Stimulated activated CD8-positive, alpha-beta memory T cell treated with anti-CD3 and anti-CD28 coated beads, Interleukin-2, amount 100 ng/mL, for 1 hour (primary cell): ENCODE results near the gene GDI1.

Experiments
- DNase-seq, 2 donors: peaks; one replicate each; pipeline ENCODE4 v3.0.0-alpha.2; 2020; ENCODE audit warnings: low read depth in 2 of 2

GDI1 gene

DNA sequence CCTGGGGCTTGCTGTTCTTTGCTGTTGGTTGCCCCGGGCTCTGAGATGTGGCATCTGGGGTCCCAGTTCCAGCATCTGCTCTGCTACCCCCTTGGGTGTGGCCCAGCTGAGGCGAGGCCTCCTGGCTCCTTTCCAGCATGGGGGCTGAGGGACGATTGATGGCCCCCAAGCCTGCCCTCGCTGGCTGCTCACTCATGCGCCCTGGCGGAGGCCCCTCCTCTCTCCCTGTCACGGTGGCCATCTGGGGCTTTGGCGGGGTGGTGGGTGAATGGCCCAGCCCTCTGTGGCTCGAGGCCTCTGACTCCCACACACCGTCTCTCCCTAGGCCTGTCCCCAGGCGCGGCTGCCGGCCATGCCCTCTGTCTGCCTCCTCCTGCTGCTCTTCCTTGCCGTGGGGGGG lies 22.9 kb downstream of the GDI1 start:
- no peak for DNase-seq

DNA sequence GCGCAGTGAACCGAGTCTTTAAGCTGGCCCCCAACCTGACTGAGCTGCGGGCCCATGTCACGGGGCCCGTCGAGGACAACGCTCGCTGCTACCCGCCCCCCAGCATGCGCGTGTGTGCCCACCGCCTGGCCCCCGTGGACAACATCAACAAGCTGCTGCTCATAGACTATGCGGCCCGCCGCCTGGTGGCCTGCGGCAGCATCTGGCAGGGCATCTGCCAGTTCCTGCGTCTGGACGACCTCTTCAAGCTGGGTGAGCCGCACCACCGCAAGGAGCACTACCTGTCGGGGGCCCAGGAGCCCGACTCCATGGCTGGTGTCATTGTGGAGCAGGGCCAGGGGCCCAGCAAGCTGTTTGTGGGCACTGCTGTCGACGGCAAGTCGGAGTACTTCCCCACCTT lies 23.4 kb downstream of the GDI1 start:
- no peak for DNase-seq

DNA sequence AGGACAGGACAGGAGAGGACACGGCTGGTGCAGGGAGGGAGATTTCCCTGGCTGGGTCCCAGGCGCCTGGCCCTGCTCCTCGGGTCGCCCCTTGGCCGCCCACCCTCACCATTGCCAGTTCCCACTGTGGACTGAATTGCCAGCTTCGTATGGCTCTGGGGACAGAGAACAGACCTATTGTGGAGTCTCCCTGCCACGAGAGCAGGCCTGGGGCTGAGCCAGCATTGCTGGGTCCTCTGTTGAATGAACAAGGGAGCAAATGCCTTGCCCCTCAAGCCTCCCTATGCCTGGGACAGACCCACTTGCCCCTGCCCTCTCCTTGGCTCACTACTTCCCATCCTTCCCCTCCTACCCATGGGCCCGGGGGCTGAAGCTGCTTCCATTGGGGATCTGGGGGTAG lies 25.4 kb downstream of the GDI1 start:
- DNase-seq = no peak

DNA sequence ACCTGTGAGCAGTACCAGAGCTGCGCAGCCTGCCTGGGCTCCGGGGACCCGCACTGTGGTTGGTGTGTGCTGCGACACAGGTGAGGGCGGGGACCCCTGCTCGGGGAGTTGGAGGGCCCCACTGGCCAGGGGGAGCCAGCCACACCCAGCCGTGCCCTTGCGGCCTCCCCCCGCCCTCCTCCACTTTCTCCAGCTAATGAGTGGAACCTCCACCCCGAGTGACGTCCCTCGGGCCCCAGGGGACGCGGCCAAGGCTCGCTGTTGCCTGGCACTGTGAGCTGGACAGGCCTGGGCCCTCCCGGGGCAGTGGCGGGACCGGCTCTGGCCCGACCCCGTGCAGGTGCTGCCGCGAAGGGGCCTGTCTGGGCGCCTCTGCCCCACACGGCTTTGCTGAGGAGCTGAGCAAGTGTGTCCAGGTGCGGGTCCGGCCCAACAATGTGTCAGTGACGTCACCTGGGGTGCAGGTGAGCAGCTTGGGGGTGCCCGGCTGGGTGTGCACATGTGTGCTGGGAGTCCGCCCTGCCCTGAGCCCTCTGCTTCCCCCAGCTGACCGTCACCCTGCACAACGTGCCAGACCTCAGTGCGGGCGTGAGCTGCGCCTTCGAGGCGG lies 26.8 kb downstream of the GDI1 start:
- no peak for DNase-seq

DNA sequence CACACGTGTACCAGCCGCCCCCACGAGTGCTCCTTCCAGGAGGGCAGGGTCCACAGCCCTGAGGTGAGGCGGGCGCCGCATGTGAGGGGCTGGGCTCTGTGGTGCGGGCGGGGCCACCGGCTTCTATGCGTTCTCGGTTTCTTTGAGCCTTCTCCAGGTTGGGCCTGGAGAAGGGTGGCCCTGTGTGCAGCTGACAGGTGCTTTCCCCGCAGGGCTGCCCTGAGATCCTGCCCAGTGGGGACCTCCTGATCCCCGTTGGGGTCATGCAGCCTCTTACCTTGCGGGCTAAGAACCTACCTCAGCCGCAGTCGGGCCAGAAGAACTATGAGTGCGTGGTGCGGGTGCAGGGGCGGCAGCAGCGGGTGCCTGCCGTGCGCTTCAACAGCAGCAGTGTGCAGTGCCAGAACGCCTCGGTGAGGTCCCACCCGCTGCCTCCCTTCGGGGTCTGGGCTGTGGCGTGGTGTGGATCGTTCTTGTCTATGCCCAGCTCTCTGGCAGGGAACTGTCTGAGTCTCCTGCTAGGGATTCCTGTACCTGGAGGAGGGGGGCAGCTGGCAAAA lies 27.9 kb downstream of the GDI1 start:
- no peak for DNase-seq

DNA sequence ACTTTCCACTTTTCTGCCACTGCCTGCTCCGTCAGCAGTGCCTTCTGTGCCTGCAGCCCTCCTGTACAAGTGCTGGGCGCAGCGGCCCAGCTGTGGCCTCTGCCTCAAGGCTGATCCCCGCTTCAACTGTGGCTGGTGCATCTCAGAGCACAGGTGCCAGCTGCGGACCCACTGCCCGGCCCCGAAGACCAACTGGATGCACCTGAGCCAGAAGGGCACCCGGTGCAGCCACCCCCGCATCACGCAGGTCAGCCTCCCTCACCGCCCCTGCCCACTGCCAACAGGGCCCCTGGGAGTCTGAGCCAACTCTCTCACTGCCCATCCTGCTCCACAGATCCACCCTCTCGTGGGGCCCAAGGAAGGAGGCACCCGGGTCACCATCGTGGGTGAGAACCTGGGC lies 28.6 kb downstream of the GDI1 start:
- DNase-seq = no peak

DNA sequence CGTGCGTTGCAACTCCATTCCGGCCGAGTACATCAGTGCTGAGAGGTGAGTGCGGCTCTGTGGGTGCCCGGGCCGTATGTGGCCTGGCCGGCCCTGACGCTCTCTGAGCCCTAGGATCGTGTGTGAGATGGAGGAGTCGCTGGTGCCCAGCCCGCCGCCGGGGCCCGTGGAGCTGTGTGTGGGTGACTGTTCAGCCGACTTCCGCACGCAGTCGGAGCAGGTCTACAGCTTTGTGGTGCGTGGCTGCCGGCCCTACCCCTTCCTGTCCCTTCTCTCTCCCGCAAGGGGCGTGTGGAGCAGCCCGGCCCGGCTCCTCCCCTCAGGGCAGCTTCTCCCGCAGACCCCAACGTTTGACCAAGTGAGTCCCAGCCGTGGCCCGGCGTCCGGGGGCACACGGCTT lies 29.1 kb downstream of the GDI1 start:
- DNase-seq = no peak

DNA sequence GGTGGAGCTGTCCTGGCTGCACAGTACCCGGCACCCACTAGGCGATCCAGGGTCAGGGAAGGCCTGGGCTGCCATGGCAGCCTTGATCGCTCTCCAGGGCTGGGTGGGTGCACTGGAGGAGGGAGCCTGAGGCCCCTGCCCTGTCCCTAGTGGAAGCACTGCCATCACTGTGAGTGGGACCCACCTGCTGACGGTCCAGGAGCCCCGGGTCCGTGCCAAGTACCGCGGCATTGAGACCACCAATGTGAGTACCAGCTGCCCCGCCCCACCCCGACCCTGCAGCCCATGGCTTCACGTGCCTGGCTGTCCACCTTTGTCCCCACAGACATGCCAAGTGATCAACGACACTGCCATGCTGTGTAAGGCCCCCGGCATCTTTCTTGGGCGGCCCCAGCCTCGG lies 30.0 kb downstream of the GDI1 start:
- DNase-seq = no peak

DNA sequence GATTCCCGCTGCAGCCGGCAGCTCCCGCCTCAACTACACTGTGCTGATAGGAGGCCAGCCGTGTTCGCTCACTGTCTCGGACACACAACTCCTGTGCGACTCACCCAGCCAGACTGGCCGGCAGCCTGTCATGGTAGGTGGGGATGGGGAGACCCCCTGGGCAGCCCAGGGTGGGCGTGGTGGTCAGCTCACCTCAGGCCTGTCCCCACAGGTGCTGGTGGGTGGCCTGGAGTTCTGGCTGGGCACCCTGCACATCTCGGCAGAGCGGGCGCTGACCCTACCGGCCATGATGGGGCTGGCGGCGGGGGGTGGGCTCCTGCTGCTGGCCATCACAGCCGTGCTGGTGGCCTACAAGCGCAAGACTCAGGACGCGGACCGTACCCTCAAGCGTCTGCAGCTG lies 30.6 kb downstream of the GDI1 start:
- DNase-seq = no peak

DNA sequence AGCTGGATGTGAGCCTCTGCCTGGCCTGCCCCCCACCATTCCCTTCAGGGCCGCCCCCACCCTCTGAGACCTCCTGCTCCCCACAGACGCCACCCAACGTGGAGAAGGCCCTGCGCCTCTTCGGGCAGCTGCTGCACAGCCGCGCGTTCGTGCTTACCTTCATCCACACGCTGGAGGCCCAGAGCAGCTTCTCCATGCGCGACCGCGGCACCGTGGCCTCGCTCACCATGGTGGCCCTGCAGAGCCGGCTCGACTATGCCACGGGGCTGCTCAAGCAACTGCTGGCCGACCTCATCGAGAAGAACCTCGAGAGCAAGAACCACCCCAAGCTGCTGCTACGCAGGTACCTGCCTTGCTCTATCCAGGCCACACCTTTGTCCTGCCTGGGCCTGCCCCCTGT lies 31.3 kb downstream of the GDI1 start:
- no peak for DNase-seq

DNA sequence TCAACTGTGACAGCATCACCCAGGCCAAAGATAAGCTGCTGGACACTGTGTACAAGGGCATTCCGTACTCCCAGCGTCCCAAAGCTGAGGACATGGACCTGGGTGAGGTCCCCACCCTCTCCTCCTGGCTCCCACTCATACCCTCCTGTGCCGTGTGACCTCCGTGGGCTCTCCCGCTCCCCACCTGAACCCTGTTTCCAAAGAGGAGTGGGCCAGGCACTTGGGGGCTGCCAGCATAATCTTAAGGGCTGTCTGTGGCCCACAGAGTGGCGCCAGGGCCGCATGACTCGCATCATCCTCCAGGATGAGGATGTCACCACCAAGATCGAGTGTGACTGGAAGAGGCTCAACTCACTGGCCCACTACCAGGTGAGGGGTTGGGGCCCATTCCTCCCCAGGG lies 32.2 kb downstream of the GDI1 start:
- no peak for DNase-seq

DNA sequence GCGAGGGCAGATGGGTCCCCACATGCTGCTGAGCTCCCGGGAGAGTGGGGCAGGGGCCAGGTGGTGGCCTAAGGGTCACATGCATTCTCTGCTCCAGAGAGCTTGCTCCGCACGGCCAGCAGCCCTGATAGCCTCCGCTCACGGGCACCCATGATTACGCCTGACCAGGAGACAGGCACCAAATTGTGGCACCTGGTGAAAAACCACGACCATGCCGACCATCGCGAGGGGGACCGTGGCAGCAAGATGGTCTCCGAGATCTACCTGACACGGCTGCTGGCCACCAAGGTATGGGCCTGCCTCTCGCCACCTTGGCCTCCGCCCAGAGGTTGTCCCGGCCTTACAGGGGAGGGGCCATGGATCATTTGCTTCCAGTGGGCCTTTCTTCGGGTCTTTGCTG lies 32.9 kb downstream of the GDI1 start:
- no peak for DNase-seq

DNA sequence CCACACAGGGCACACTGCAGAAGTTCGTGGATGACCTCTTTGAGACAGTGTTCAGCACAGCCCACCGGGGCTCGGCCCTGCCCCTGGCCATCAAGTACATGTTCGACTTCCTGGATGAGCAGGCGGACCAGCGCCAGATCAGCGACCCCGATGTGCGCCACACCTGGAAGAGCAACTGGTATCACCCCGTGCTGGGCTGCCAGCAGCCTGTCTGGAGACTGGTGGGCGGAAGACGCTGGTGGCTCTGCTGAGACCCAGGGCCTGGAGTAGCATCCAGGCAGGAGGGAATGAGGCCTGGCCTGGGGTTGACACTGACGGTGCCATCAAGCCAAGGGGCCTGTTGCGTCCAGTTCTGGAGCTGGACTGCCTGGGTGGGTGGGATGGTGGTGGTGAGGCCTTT lies 33.5 kb downstream of the GDI1 start:
- no peak for DNase-seq

DNA sequence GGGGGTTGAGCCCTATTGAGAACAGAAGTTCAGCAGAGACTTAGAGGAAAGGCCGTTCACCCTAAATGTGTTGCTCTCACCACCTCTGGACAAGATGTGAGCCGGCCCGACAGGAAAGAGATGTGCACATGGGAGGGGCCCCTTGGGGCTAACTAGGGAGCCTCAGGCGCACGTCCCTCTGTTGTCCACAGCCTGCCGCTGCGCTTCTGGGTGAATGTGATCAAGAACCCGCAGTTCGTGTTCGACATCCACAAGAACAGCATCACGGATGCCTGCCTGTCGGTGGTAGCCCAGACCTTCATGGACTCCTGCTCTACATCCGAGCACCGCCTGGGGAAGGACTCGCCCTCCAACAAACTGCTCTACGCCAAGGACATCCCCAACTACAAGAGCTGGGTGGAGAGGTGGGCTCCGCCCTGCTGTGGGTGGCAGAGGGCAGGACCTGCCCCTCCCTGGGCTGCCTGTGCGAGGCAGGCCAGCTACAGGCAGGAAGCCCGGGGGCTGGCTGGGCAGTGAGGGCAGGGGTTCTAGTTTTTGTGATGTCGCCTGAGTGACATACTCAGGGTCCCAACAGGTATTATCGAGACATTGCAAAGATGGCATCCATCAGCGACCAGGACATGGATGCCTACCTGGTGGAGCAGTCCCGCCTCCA lies 34.1 kb downstream of the GDI1 start:
- no peak for DNase-seq

DNA sequence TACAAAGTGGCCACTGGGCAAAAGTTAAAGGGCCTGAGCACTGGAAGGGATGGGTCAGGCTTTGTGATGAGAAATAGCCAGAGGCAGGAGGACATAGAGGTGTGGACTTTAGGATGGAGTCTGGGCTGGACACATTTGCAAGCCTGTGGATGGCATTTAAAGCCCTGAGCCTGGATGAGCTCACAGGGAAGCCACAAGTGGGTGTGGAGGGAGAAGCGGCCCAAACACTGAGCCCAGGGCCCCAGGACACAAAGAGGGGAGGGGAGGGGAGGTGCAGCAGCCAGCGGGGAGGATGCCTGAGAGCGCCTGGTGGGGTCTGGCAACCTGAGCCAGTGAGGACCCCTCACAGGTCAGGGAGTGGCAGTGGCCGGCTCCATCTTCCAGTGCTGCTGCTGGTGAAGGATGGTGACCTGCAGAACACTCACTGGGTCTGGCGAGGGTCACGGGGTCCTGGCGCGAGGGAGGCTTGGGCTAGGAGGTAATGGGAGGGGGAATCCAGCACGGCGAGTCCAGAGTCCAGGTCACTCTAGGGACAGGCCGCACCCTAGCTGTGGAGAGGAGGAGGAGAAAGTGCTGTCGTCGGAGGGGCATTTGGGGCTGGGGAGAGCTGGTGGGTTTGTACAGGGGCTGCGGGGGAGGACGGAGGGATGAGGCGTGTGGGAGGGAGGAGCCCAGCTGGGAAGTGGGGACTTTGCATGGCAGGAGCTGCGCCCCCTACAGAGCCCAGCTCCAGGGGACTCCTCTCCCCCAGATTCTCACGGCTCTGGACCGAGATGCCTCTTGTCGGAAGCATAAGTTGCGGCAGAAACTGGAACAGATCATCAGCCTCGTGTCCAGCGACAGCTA lies 35.1 kb downstream of the GDI1 start:
- DNase-seq = no peak

DNA sequence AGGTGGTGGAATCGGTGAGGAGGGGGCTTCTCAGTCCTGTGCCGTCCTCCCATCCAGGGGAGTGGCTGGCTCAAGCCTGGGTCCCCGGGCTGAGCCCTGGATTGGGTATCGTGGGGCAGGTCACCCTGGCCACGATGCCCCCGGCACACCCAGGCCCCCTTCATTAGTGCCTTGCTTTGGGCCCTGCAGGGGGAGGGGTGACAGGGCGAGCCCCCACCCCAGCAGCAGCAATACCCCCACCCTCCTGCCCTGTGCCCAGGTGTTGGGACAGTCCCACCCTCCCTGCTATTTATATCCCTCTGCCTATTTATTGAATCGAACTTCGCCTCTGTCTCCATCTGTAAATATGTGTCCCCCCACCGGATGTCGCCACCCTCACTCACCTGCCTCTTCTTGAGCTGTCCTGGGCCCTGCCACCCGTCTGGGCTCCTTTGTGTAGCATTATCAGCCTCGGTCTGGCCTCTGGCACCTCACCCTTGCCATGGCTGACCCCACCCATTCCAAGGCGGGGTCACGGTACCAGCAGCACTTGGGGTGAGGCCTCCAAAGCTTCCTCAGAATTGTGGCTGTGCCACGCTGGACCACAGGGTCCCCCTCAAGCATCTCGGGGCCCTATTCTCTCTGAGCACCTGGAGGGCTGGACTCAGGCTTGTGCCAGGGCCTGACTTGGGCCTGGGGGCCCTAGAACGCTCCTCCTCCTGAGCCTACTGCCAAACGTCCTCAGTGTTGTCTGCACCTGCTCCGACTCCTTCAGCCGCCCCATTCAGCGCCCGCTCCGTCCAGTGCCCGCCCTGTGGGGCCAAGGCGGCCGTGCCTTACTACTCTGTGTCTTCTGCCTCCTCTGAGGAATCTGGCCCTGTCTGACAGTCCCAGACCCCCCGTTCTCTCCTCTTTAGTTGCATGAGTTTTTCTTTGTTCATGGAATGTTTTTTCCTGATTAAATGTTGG lies 36.0 kb downstream of the GDI1 start:
- DNase-seq = no peak

DNA sequence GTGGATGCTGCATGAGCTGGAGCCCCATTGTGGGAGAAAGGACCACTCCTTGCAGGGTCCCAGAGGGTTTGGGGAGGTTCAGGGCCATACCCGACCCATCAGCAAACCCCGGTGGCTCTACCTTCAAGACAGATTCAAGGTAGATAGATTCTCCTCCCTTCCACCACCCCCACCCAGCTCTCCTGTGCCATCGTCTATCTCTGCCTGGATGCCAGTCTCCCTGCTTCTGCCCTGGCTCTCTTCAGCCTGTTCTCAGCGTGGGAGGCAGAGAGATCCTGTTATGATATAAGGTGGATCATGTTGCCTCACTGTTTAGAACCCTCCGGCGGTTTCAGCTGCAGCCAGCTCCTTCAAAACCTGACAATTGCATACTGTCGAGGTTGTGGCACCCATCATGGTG lies 36.7 kb downstream of the GDI1 start:
- DNase-seq = no peak

DNA sequence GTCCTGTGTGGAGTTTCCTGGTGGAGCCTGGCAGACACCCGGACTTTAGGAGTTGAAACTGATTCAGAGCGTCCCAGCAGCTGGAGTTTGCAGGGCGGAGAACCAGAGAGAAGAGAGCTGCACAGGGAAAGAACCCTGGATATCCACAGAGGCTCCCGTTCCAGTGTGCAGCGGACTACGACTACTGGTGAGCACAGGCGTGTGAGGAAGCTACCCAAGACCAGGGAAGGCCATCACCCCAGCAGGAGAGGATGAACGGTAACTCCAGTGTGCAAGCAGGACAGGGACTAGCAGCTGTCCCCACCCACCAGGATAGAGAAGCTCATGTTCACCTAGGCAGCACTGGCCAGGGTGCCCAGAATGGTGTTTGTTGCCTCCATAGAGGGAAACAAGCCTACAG lies 39.9 kb downstream of the GDI1 start:
- no peak for DNase-seq

DNA sequence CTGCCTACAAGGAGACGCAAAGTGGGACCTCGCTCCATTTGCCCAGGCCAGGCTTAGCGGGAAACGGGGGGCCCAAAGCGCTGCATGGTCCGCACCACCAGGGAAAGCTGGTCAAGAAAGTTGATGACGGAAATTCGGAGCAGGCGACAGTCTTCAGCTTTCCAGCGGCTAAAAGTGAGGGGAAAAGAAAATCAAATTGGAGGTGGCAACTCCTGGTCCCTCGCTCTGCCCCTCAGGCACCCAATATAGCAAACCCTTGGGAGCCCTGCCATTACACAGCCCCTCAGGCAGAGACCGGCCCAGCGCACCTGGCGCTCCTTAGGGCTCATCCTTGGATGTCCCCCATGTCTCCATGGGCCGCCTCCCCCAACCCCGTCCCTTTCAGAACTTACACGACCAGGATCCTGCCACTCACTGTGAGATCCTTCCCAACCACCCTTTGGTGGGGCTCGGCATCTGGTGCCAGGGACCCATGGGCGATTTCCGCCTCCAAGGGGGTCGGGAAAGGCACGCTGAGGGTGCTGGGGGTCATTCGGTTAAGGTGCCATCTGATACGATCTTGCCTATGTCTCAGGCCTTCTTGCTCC lies 41.0 kb downstream of the GDI1 start:
- no peak for DNase-seq

DNA sequence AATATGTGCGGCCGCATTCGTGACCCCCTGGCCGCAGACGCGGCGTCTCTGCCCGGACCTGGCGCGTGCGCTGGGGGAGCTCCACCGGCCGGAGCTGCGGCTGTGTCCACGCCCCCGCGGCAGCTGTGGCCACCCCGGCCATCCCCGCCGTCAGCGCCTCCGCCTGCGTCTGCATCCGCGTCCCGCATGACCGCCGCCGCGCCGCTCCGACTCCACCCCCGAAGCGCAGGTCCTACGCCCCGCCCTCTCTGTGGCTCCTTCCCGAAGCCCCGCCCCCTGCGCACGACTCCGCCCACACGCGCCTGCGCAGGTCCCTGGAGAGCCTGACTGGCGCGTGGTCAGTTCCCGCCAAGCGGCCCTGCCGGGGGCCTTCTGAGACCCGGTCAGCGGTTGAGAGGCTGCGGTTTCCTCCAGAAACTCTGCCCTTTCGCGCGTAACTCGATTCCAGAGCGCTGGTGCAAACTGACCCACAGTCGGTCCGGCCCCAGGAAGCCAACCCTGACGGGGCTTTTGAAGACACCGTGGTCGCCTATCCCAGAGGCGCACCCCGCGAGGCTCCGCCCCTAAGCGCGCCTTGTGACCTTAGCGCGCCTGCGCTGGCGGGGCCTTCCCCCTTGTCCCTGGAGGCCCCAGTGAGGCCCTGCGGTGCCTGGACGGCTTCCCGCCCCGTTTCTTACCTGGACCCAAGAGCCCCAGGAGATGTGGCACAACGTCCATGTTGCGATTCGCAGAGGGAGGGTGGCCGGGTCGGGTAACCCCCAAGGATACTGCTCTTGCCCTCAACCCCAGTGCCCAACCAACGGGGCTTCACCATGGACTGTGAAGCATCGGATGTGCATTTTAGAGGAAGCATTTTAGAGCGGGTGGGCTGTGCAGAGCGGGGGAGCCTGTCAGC lies 42.0 kb downstream of the GDI1 start, which contains the start of gene LAGE3:
LAGE3 (minus strand) TSS at position 554 of the 895 bp plus-strand sequence; CDS start at position 188, 366 bp downstream.
- DNase-seq = peak; percentile 89
